Liver (tissue), 3 donors: ENCODE data around the gene SERTAD2.

Experiments used
- CTCF ChIP-seq: fragments of 150-350 bp; IDR thresholded peaks from 2 replicates; pipeline ENCODE4 v1.5.1; 2017; ENCODE audit warnings: improper control_type of control experiment, low read depth, low read length; ENCODE audit not compliant: missing input control
- EGR1 ChIP-seq, 2 donors: IDR thresholded peaks; 2 replicates each; pipeline ENCODE4 v1.6.1; 2016 to 2018; ENCODE audit warnings: antibody characterized with exemption in 2 of 2, low read depth in 2 of 2
- GABPA ChIP-seq, 2 donors: IDR thresholded peaks in 1 of 2; conservative IDR thresholded peaks in 1 of 2; 2 replicates each; pipeline ENCODE4 v1.6.1; 2016; ENCODE audit warnings: antibody characterized with exemption in 2 of 2, mild to moderate bottlenecking in 1 of 2, moderate library complexity in 1 of 2
- HNF4G ChIP-seq: IDR thresholded peaks from 2 replicates; pipeline ENCODE4 v1.6.1; 2016; ENCODE audit warnings: antibody characterized with exemption
- RAD21 ChIP-seq, 2 donors: IDR thresholded peaks; 2 replicates each; pipeline ENCODE4 v1.6.1; 2016; ENCODE audit warnings: antibody characterized with exemption in 2 of 2, mild to moderate bottlenecking in 2 of 2
- REST ChIP-seq: IDR thresholded peaks from 2 replicates; pipeline ENCODE4 v1.6.1; 2016; ENCODE audit warnings: antibody characterized with exemption, mild to moderate bottlenecking
- SP1 ChIP-seq: IDR thresholded peaks from 2 replicates; pipeline ENCODE4 v1.6.1; 2018; ENCODE audit warnings: antibody characterized with exemption, mild to moderate bottlenecking
- TAF1 ChIP-seq: conservative IDR thresholded peaks from 2 replicates; pipeline ENCODE4 v1.6.1; 2016; ENCODE audit warnings: antibody characterized with exemption, mild to moderate bottlenecking
- YY1 ChIP-seq: IDR thresholded peaks from 2 replicates; pipeline ENCODE4 v1.6.1; 2016; ENCODE audit warnings: antibody characterized with exemption, mild to moderate bottlenecking
- donor health status: healthy.
- donor health status: healthy.

- TF ChIP-seq RAD21 (IDR thresholded peaks at IDR 0.05) (no peak), CTCF (no peak), YY1 (no peak), REST (no peak), SP1 (no peak), TAF1 (peak; percentile 14), EGR1 (IDR thresholded peaks at IDR 0.05; ENCODE audit: low read depth in 2 of 2) (no peak), GABPA (IDR thresholded peaks at IDR 0.05 in 1 of 2, conservative IDR thresholded peaks at IDR 0.05 in 1 of 2) (no peak), HNF4G (no peak)
Measured at GRCh38 chr2:64650296-64650695, 3.4 kb downstream of the SERTAD2 start.
